Stimulated activated CD4-positive, alpha-beta T cell treated with anti-CD3 and anti-CD28 coated beads, Interleukin-4, amount 100 ng/mL, for 4 hours (primary cell): ENCODE measurements around the gene IL5.
"Not testable (repeated sequence)": the region's sequence is repeated elsewhere in the genome, so short reads cannot be mapped to it uniquely, and the experiment has no call there.

Experiments
- DNase-seq, 2 experiments: peaks; one replicate each; pipeline ENCODE4 v3.0.0-alpha.2; 2020

Gene IL5

DNA sequence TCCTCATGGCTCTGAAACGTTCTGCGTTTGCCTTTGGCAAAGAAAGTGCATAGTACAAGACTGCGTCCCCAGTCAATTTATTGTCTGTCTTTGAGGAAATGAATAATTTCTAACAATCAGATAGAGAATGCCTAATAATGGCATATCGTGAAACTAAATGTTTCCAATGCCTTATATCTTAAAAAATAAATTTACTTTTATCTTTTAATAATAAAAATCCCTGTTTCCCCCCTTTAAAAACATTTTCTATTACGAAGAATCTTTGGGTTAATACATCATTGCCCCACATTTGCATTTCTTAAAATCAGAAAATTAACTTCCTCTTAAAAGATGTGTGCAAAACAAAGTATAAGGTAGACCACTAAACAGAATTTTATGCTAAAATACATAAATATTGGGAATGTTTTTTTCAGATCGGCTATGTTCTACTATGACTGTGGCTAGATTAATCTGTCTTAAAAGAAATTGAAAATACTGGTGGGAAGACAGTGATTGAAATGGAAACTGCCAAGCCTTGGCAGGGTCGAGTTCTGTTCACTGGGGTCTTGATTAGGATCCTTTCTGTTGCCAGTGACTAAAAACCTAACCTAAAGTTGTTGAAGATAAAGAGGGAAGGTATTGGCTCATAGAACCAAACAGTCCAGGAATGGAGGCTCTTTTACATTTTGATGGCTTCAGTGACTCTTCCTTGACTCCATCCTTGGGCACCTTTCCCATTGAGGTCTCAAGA lies at the start of gene IL5:
IL5 (minus strand) TSS at position 51 of the 730 bp plus-strand sequence; CDS start at position 7, 44 bp downstream.
- DNase-seq: no peak

GRCh38 chr5:132592521-132592920 lies 49.2 kb upstream of the IL5 start:
- DNase-seq: no peak

DNA sequence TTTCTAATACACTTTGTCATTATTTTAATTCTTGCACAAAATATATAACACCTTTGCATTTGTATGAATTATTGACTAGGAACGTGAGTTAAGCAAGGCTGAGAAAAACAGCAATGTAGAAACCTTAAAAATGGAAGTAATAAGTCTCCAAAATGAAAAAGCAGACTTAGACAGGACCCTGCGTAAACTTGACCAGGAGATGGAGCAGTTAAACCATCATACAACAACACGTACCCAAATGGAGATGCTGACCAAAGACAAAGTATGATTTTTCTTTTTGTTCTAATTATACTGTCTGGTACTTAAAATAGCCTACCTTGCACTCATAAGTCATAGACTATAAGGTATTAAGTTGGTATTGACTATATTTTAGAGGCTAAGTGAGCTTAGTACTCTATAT lies 47.8 kb upstream of the IL5 start:
- DNase-seq: no peak

GRCh38 chr5:132589467-132589866 lies 46.1 kb upstream of the IL5 start:
- DNase-seq: no peak

DNA sequence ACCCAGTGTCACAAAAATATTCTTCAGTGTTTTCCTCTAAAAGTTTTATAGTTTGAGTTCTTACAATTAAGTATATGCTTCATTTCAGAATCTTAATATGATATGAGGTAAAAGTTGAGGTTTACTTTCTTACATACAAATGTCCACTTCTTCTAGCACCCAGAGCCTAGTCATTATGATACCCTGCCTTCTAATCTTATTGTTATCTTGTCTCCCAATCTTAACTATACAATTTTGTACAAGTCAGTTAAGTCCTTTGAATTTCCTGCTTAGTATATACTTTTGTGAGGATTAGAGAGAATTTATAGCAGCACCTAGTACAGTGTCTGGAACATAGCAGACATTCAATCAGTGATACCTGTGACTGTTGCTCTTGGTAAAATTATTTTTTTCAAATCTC lies 42.7 kb upstream of the IL5 start:
- DNase-seq: no peak

- DNase-seq: not testable (repeated sequence)
Measured at GRCh38 chr5:132584560-132584959, 41.2 kb upstream of the IL5 start.

DNA sequence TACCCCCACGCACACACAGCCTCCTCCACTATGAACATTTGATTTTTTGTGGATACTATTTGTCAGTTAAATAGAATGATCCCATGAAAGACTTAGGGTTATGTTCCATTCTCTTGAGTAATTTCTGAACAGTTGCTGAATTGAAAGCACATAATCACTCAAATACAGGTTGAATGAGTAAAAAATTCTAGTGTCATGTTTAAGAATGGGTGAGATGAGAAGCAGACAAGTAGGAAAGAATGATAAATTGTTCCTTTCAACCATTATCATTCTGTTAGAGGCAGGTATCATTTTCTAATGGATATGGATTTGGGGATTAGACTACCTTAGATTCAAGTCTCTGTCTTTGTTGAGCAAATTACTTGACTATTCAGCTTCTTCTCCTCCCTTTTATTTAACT lies 32.8 kb upstream of the IL5 start:
- no peak for DNase-seq

DNA sequence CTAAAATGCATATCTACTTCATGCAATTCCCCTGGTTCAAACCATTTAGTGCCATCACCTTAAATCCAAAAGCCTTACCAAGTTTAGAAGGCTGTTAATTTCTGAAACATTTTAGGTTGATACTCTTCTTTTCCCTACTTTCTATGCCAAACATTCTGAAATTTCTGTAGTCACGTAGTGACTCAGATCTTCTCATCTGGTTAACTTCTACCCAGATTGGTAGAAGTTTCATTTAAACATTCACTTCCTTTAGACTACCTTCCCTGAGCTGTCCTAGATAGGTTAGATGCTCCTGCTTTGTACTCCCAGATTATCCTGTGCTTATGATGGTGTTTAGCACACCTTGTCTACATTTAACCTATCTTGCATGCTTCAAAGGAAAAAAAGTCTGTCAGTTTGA lies 23.3 kb upstream of the IL5 start:
- DNase-seq: no peak

DNA sequence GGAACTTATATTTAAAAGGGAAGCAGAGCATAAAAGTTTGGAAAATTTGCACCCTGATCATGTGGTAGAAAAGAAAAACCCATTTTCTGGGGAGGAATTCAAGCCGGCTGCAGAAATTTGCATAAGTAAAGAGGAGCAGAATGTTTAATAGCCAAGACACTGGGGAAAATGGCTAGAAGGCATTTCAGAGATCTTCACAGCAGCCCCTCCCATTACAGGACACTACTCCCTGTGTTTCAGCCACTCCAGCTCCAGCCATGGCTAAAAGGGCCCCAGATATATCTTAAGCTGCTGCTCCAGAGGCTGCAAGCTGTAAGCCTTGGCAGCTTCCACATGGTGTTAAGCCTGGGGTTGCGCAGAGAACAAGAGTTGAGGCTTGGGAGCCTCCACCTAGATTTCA lies 21.2 kb upstream of the IL5 start:
- not testable (repeated sequence) for DNase-seq

DNA sequence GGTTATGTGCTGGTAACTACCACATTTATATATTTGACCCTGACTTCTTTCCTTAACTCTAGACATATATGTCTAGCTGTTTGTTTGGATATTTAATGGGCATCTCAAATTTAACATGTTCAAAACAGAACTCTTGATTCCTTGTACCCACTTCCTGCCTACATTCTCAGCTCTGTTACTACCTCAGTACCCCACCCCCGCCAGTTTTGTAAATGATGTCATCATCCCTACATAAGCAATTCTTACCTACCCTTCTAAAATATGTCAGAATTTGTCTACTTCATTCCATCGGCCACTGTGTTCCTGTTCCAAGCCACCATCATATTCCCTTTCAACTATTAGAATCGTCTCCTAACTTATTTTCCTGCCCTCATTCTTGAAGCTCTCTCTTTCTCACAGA lies 18.3 kb upstream of the IL5 start:
- DNase-seq: no peak

GRCh38 chr5:132559383-132560060 lies 16.2 kb upstream of the IL5 start:
- DNase-seq: no peak

DNA sequence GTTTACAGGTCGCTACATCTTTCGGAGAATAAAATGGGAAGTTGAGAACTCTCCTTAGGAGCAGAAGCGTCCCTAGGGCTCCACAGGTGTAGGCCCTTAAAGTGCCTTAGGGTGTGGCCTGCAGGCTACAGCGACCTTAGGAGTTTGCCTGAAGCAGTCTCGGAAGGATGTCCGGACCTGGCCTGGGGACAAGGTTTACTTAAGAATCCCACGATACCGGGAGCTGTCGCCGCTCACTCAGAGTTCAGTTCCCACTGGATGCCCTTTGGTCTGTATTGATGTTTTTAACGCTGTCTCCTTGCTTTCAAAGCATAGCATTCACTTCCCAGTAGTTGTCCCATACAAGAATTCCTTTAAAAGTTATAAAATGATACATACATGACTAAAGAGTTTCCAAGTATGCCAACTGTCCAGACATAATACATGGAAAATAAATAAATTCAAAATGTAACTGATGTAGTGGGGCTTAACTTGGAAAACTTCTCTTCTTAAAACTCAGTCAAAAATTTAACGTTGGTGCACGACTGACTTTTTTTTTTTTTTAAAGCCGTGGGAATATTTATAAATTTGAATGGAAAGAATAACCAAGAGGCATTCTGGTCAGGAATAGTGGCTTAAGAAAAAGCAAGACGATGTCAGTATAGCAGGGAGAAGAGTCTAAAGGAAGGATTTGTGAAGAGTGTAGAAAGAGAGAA lies 14.3 kb upstream of the IL5 start:
- DNase-seq: peak; percentile 11 to 21

- DNase-seq: peak; percentile 90 to 92
Measured at GRCh38 chr5:132556763-132557477, 13.6 kb upstream of the IL5 start, which contains the start of gene RAD50. Gene RAD50, plus strand, starts transcription at chr5:132556977. Its CDS starts 348 bp downstream, at chr5:132557325.

GRCh38 chr5:132556153-132556762 lies 12.9 kb upstream of the IL5 start:
- DNase-seq: no peak

DNA sequence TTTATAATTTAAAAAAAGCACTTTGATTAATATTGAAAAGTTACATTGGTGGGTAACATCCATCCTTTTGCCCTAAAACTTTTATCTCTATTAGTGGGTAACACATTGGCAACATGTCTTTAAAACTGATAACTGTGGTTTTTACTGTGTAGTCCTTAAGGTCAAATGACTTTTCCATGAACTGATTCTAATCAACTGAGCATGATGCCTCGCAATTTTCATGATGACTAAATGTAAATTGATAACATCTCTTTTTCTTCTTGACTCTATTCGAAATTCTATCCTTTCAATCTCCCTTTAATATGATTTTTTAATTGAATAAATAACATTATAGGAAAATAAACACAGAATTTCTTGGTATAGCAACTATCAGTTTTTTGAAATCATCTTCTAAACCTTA lies 6.3 kb upstream of the IL5 start:
- DNase-seq: no peak

- DNase-seq: not testable (repeated sequence)
Measured at GRCh38 chr5:132548834-132549233, 5.5 kb upstream of the IL5 start.

DNA sequence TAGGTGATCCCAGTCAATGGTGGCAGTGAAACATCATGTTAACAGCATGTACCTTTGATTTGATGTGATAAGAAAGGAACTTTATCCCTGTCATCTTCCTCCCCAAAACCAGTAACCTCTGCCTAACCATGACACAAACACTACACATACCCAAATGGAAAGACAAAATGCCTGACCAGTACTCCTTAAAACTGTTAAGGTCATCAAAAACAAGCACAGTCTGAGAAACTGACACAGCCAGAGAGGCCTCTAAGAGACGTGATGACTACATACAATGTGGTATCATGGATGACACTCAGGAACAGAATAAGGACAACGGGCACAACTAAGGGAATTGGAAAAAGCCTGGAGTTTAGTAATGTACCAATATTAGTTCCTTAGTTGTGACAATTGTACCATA lies 3.9 kb upstream of the IL5 start:
- DNase-seq: no peak

- DNase-seq: peak in 1 of 2 experiments; percentile 39
Measured at GRCh38 chr5:132546108-132546507, 2.8 kb upstream of the IL5 start.

GRCh38 chr5:132540764-132541163 lies 2.6 kb downstream of the IL5 start:
- no peak for DNase-seq

GRCh38 chr5:132540149-132540548 lies 3.2 kb downstream of the IL5 start:
- DNase-seq: no peak

GRCh38 chr5:132539716-132540115 lies 3.6 kb downstream of the IL5 start:
- no peak for DNase-seq

GRCh38 chr5:132530946-132531345 lies 12.4 kb downstream of the IL5 start:
- DNase-seq: no peak
